K562 (cell line): ENCODE results near the gene ABHD3. TPM values are rescaled to one million over a fixed set of nuclear protein-coding genes. Genes with fewer than 3 reads are reported as not detected.
A peak's percentile ranks its signal among the peaks of the same experiment; 100 is the strongest.

Experiments
- CHCHD3 ChIP-seq: fragments of 250-450 bp; sonication (Bioruptor Pico); IDR thresholded peaks from 2 replicates; pipeline ENCODE4 v2.1.2; 2022; ENCODE audit warnings: mild to moderate bottlenecking
- ETV6 ChIP-seq, 3 experiments: fragments of 150-350 bp in 1 of 3; sonication (generic) in 1 of 3; formaldehyde crosslinking in 1 of 3; IDR thresholded peaks; 2 replicates each; pipeline versions ENCODE4 v1.6.1 to v1.8.0; 2014 to 2022; ENCODE audit warnings: borderline replicate concordance in 2 of 3, low read depth in 2 of 3, antibody characterized with exemption in 1 of 3, low read length in 1 of 3, mild to moderate bottlenecking in 1 of 3, missing genetic modification reagents in 1 of 3
- EWSR1 ChIP-seq: fragments of 450-650 bp; IDR thresholded peaks from 2 replicates; pipeline ENCODE4 v1.6.1; 2018; ENCODE audit warnings: borderline replicate concordance, mild to moderate bottlenecking, low read depth, moderate library complexity; ENCODE audit not compliant: partially characterized antibody
- FOS ChIP-seq: IDR thresholded peaks from 3 replicates; pipeline ENCODE4 v1.6.1; 2011; ENCODE audit not compliant: insufficient read length; ENCODE audit errors: extremely low read depth
- FOSL1 ChIP-seq: fragments of 200-800 bp; sonication (Bioruptor generic); conservative IDR thresholded peaks from 2 replicates; pipeline ENCODE4 v1.6.1; 2016; ENCODE audit warnings: missing genetic modification characterization, missing compliant biosample characterization
- FUS ChIP-seq: fragments of 200-400 bp; formaldehyde crosslinking; optimal IDR thresholded peaks from 2 replicates; pipeline ENCODE3; 2017; ENCODE audit warnings: low read depth, low read length
- GABPA ChIP-seq: fragments of 200-800 bp; sonication (Bioruptor generic); conservative IDR thresholded peaks from 2 replicates; pipeline ENCODE4 v1.6.1; 2016; ENCODE audit warnings: low read depth, missing genetic modification characterization, missing compliant biosample characterization
- GABPB1 ChIP-seq: sonication (generic); formaldehyde crosslinking; IDR thresholded peaks from 2 replicates; pipeline ENCODE4 v1.8.0; 2022; ENCODE audit warnings: mild to moderate bottlenecking, missing genetic modification reagents
- PHF20 ChIP-seq: fragments of 450-650 bp; IDR thresholded peaks from 2 replicates; pipeline ENCODE4 v1.6.1; 2018; ENCODE audit not compliant: partially characterized antibody
- SETDB1 ChIP-seq: IDR thresholded peaks from one replicate; pipeline ENCODE4 v1.6.1; 2012; ENCODE audit warnings: low read length, control low read depth, inconsistent platforms
- SMARCC2 ChIP-seq: fragments of 450-650 bp; IDR thresholded peaks from 2 replicates; pipeline ENCODE4 v1.6.1; 2017; ENCODE audit warnings: antibody characterized with exemption, moderate library complexity, mild to moderate bottlenecking, low read depth
- TAF15 ChIP-seq: fragments of 200-400 bp; formaldehyde crosslinking; IDR thresholded peaks from 2 replicates; pipeline ENCODE4 v1.6.1; 2017; ENCODE audit warnings: mild to moderate bottlenecking, low read depth, low read length, moderate library complexity
- ZNF609 ChIP-seq: sonication (generic); formaldehyde crosslinking; IDR thresholded peaks from 2 replicates; pipeline ENCODE4 v1.8.1; 2023; ENCODE audit warnings: missing genetic modification reagents, mild to moderate bottlenecking, borderline replicate concordance
- ZNF717 ChIP-seq: fragments of 250-450 bp; sonication (Bioruptor Pico); IDR thresholded peaks from 2 replicates; pipeline ENCODE4 v1.5.0; 2021
- polyA plus RNA-seq, 8 experiments: library from polyadenylated mRNA; depleted of rRNA in 4 of 8; stranded (reverse) in 5 of 8; unstranded in 3 of 8; fragments of >200 nt; fragmentation: Nextera tagmentation in 2 of 8; fragmentation: Illumina TruSeq in 1 of 8; extraction: Ambion mirVana in 2 of 8; extraction: Trizol in 1 of 8; gene quantifications; 2 replicates each; pipeline versions ENCODE4 v1.2.1 to v1.2.3, GENCODE V29; 2011 to 2014; ENCODE audit warnings: inconsistent platforms in 1 of 8, missing spikeins in 1 of 8
- total RNA-seq, 7 experiments: library from RNA; depleted of rRNA in 6 of 7; stranded (reverse); fragments of >200 nt in 6 of 7; fragmentation: Illumina TruSeq in 2 of 7; extraction: Trizol in 2 of 7; gene quantifications; 2 replicates each; pipeline versions ENCODE4 v1.2.1 to v1.2.3, GENCODE V29; 2011 to 2021; ENCODE audit warnings: low replicate concordance in 1 of 7
- TF ChIP-seq, protein P1 (sequence below): IDR thresholded peaks from 2 replicates; pipeline ENCODE4 v1.6.1; 2011; ENCODE audit not compliant: insufficient read length; ENCODE audit errors: extremely low read depth
- TF ChIP-seq, protein P2 (sequence below): fragments of 450-650 bp; conservative IDR thresholded peaks from 2 replicates; pipeline ENCODE4 v1.6.1; 2016; ENCODE audit warnings: missing genetic modification characterization, low read depth, mild to moderate bottlenecking, control low read depth, missing compliant biosample characterization
- TF ChIP-seq, protein P3 (sequence below): sonication (generic); formaldehyde crosslinking; IDR thresholded peaks from 2 replicates; pipeline ENCODE4 v1.8.0; 2023; ENCODE audit warnings: mild to moderate bottlenecking, missing genetic modification reagents

The ABHD3 gene
- total and polyA plus RNA-seq, 9 of the 15 experiments (the other 6 are each of a cell fraction or from before 2014, with no cell fraction given): 6.3 to 38.8 (median 19.4) TPM

- no peak for TF ChIP-seq EWSR1
- no peak for TF ChIP-seq ZNF717 (CRISPR knock-in tag)
- TF ChIP-seq ZNF609 (CRISPR knock-in tag): no peak
- TF ChIP-seq FUS: no peak
- peak; percentile 77 for TF ChIP-seq GABPA (tag)
- TF ChIP-seq, protein P1, sequence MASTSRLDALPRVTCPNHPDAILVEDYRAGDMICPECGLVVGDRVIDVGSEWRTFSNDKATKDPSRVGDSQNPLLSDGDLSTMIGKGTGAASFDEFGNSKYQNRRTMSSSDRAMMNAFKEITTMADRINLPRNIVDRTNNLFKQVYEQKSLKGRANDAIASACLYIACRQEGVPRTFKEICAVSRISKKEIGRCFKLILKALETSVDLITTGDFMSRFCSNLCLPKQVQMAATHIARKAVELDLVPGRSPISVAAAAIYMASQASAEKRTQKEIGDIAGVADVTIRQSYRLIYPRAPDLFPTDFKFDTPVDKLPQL: no peak
- TF ChIP-seq FOSL1 (tag): 0 out of 2 replicates have a peak, but pooled peaks have one; percentile 13
- peak; percentile 18 for TF ChIP-seq PHF20
- TF ChIP-seq TAF15: no peak
- TF ChIP-seq ETV6 (IDR thresholded peaks at IDR 0.05; ENCODE audit: borderline replicate concordance in 1 of 2, low read depth in 2 of 2, low read length in 1 of 2): no peak
- no peak for TF ChIP-seq ETV6 (CRISPR knock-in tag; IDR thresholded peaks at IDR 0.05; ENCODE audit: borderline replicate concordance)
- no peak for TF ChIP-seq FOS
- peak; percentile 73 for TF ChIP-seq GABPB1 (CRISPR knock-in tag)
- no peak for TF ChIP-seq SMARCC2
- TF ChIP-seq CHCHD3: no peak
- TF ChIP-seq, protein P2, sequence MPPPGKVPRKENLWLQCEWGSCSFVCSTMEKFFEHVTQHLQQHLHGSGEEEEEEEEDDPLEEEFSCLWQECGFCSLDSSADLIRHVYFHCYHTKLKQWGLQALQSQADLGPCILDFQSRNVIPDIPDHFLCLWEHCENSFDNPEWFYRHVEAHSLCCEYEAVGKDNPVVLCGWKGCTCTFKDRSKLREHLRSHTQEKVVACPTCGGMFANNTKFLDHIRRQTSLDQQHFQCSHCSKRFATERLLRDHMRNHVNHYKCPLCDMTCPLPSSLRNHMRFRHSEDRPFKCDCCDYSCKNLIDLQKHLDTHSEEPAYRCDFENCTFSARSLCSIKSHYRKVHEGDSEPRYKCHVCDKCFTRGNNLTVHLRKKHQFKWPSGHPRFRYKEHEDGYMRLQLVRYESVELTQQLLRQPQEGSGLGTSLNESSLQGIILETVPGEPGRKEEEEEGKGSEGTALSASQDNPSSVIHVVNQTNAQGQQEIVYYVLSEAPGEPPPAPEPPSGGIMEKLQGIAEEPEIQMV: no peak
- TF ChIP-seq, protein P3, sequence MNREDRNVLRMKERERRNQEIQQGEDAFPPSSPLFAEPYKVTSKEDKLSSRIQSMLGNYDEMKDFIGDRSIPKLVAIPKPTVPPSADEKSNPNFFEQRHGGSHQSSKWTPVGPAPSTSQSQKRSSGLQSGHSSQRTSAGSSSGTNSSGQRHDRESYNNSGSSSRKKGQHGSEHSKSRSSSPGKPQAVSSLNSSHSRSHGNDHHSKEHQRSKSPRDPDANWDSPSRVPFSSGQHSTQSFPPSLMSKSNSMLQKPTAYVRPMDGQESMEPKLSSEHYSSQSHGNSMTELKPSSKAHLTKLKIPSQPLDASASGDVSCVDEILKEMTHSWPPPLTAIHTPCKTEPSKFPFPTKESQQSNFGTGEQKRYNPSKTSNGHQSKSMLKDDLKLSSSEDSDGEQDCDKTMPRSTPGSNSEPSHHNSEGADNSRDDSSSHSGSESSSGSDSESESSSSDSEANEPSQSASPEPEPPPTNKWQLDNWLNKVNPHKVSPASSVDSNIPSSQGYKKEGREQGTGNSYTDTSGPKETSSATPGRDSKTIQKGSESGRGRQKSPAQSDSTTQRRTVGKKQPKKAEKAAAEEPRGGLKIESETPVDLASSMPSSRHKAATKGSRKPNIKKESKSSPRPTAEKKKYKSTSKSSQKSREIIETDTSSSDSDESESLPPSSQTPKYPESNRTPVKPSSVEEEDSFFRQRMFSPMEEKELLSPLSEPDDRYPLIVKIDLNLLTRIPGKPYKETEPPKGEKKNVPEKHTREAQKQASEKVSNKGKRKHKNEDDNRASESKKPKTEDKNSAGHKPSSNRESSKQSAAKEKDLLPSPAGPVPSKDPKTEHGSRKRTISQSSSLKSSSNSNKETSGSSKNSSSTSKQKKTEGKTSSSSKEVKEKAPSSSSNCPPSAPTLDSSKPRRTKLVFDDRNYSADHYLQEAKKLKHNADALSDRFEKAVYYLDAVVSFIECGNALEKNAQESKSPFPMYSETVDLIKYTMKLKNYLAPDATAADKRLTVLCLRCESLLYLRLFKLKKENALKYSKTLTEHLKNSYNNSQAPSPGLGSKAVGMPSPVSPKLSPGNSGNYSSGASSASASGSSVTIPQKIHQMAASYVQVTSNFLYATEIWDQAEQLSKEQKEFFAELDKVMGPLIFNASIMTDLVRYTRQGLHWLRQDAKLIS (CRISPR knock-in tag): no peak
- no peak for TF ChIP-seq SETDB1
These were observed 31.0 kb upstream of the ABHD3 start (continued) for GRCh38 chr18:21735452-21736015.
